ENCODE data around the gene ADIPOR1.
"Not testable (repeated sequence)": the region's sequence is repeated elsewhere in the genome, so short reads cannot be mapped to it uniquely, and the experiment has no call there.

The ADIPOR1 gene

GRCh38 chr1:202919615-202920014 is 38.5 kb downstream of the ADIPOR1 start:
- DNase-seq (ENCODE audit: low read depth in 2 of 2) = no peak
- no peak for TF ChIP-seq CTCF (IDR thresholded peaks at IDR 0.05; ENCODE audit: low read depth, low read length)
- no peak overlapping the region for H3K4me3 ChIP-seq (replicated peaks in 1 of 2; ENCODE audit: low read depth in 2 of 2, low read length in 2 of 2)

DNA sequence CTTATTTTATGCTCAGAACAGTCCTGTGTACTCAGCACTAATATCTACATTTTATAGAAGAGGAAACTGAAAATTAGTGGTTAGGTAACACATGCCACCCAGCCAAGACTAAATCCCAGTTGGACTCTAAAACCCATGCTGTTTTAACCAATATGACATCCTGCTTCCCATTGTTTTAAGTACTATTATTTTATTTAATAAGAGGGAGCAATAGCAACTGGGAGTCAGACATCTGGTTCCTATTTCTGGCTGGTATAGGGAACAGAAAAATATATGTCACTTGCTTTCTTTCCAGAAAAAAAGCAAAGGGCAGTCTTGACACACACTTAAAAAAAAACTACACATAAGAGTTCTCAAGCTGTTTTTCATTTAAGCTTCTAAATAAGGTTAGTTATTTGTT is 43.0 kb downstream of the ADIPOR1 start:
- DNase-seq (ENCODE audit: low read depth in 2 of 2) = no peak
- no peak overlapping the region for H3K4me3 ChIP-seq (replicated peaks in 1 of 2; ENCODE audit: low read depth in 2 of 2, low read length in 2 of 2)
- TF ChIP-seq CTCF (IDR thresholded peaks at IDR 0.05; ENCODE audit: low read depth, low read length) = no peak

DNA sequence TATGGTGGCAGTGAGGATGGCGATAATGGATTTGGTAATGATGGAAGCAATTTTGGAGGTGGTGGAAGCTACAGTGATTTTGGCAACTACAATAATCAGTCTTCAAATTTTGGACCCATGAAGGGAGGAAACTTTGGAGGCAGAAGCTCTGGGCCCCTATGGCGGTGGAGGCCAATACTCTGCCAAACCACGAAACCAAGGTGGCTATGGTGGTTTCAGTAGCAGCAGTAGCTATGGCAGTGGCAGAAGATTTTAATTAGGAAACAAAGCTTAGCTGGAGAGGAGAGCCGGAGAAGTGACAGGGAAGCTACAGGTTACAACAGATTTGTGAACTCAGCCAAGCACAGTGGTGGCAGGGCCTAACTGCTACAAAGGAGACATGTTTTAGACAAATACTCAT is 45.6 kb downstream of the ADIPOR1 start:
- not testable (repeated sequence) for H3K4me3 ChIP-seq (replicated peaks in 1 of 2; ENCODE audit: low read depth in 2 of 2, low read length in 2 of 2); DNase-seq (ENCODE audit: low read depth in 2 of 2)

DNA sequence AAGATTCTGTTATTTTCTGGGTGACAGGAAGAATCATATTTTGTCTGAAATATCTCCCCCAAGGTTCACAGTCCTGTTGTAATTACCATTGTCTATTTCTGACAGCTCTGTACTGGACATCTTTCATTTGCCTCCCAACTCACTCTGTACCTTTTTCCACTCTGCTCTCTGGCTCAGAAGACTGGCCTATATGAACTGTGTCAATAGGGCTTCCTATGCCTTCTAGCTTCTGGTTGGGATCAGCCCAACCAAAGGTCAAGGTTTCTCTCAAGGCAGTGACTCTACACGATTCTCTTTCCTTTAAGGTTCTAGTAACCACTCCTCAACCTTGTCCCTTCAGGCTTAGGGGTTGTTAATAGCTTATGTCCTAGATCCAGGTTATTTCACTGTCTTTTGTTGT is 48.6 kb downstream of the ADIPOR1 start:
- no peak for TF ChIP-seq CTCF (IDR thresholded peaks at IDR 0.05; ENCODE audit: low read depth, low read length)

GRCh38 chr1:202908998-202909397 is 49.1 kb downstream of the ADIPOR1 start:
- no peak for DNase-seq (ENCODE audit: low read depth in 2 of 2)
- no peak overlapping the region for H3K4me3 ChIP-seq (replicated peaks in 1 of 2; ENCODE audit: low read depth in 2 of 2, low read length in 2 of 2)
- TF ChIP-seq CTCF (IDR thresholded peaks at IDR 0.05; ENCODE audit: low read depth, low read length) = no peak

More for the DNA sequence above, 48.6 kb downstream of the ADIPOR1 start:
- H3K4me3 ChIP-seq (replicated peaks in 1 of 2; ENCODE audit: low read depth in 2 of 2, low read length in 2 of 2) = no peak overlapping the region
- no peak for DNase-seq (ENCODE audit: low read depth in 2 of 2)

GRCh38 chr1:202905331-202905730 is 52.8 kb downstream of the ADIPOR1 start:
- H3K4me3 ChIP-seq (replicated peaks in 1 of 2; ENCODE audit: low read depth in 2 of 2, low read length in 2 of 2) = no peak overlapping the region
- DNase-seq (ENCODE audit: low read depth in 2 of 2) = no peak
- TF ChIP-seq CTCF (IDR thresholded peaks at IDR 0.05; ENCODE audit: low read depth, low read length) = no peak

DNA sequence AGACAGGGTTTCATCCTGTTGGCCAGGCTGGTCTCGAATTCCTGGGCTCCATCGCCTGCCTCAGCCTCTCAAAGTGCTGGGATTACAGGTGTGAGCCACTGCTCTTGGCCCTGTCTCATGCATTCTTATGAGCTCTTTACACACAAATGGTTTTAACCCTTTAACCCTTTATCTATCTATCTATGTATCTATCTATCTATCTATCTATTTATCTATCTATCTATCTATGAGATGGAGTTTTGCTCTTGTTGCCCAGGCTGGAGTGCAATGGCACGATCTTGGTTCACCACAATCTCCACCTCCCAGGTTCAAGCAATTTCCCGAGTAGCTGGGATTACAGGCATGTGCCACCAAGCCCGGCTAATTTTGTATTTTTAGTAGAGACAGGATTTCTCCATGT is 54.3 kb downstream of the ADIPOR1 start:
- not testable (repeated sequence) for H3K4me3 ChIP-seq (replicated peaks in 1 of 2; ENCODE audit: low read depth in 2 of 2, low read length in 2 of 2); DNase-seq (ENCODE audit: low read depth in 2 of 2)

GRCh38 chr1:202901555-202901954 is 56.6 kb downstream of the ADIPOR1 start:
- DNase-seq (ENCODE audit: low read depth in 2 of 2) = no peak
- no peak for TF ChIP-seq CTCF (IDR thresholded peaks at IDR 0.05; ENCODE audit: low read depth, low read length)
- H3K4me3 ChIP-seq (replicated peaks in 1 of 2; ENCODE audit: low read depth in 2 of 2, low read length in 2 of 2) = no peak overlapping the region
